GM19438 (cell line): ENCODE measurements around the gene PRR18.

Experiments used
- ATAC-seq: cut with Tn5 transposase; IDR thresholded peaks from one replicate; pipeline ENCODE4 v1.9.1; 2021; ENCODE audit warnings: low read depth; ENCODE audit not compliant: unreplicated experiment

PRR18 gene

GRCh38 chr6:166307082-166308032, 835 bp downstream of the PRR18 start:
- ATAC-seq: peak; percentile 32

GRCh38 chr6:166306378-166307081, 1.7 kb downstream of the PRR18 start:
- ATAC-seq: no peak

- ATAC-seq: no peak
Observed at GRCh38 chr6:166305562-166306117, 2.6 kb downstream of the PRR18 start.

GRCh38 chr6:166304106-166304505, 4.1 kb downstream of the PRR18 start:
- ATAC-seq: no peak

GRCh38 chr6:166301611-166302529, 6.3 kb downstream of the PRR18 start:
- ATAC-seq: no peak

- ATAC-seq: no peak
Observed at GRCh38 chr6:166300357-166300987, 7.7 kb downstream of the PRR18 start.

- no peak for ATAC-seq
Observed at GRCh38 chr6:166297606-166298005, 10.6 kb downstream of the PRR18 start.

- no peak for ATAC-seq
Observed at GRCh38 chr6:166296035-166296883, 11.9 kb downstream of the PRR18 start.

- no peak for ATAC-seq
Observed at GRCh38 chr6:166293731-166294584, 14.2 kb downstream of the PRR18 start.

- no peak for ATAC-seq
Observed at GRCh38 chr6:166289207-166290060, 18.8 kb downstream of the PRR18 start.

- ATAC-seq: peak; percentile 99
Observed at GRCh38 chr6:166286839-166287271, 21.3 kb downstream of the PRR18 start.

GRCh38 chr6:166285233-166285632, 23.0 kb downstream of the PRR18 start:
- no peak for ATAC-seq

GRCh38 chr6:166284640-166285039, 23.6 kb downstream of the PRR18 start:
- ATAC-seq: no peak

- ATAC-seq: no peak
Observed at GRCh38 chr6:166282394-166283032, 25.7 kb downstream of the PRR18 start.

GRCh38 chr6:166281104-166281503, 27.1 kb downstream of the PRR18 start:
- ATAC-seq: no peak

GRCh38 chr6:166279393-166279679, 28.9 kb downstream of the PRR18 start:
- ATAC-seq: no peak
